Astrocyte of the spinal cord (primary cell): ENCODE results near the gene LUZP2.

ENCODE experiments used
- DNase-seq: peaks from one replicate; pipeline ENCODE4 v3.0.0; 2011; ENCODE audit warnings: low read depth, low spot score
- H3K4me3 ChIP-seq: 2 replicates; pipeline ENCODE4 v1.5.1; 2011; ENCODE audit warnings: low read depth, mild to moderate bottlenecking, low read length, moderate library complexity
- CTCF ChIP-seq: IDR thresholded peaks from 2 replicates; pipeline ENCODE4 v1.5.1; 2012; ENCODE audit warnings: low read depth, mild to moderate bottlenecking, low read length, inconsistent platforms
- in situ Hi-C: cut with HindIII; loops from 2 replicates; pipeline ENCODE4 v1.10.0; 2017; ENCODE audit warnings: low sequenced_read_pairs

The LUZP2 gene

GRCh38 chr11:24708616-24709015, 211.8 kb downstream of the LUZP2 start:
- in situ Hi-C loops: no loop called here
- DNase-seq: no peak
- H3K4me3 ChIP-seq: no peak overlapping the region
- TF ChIP-seq CTCF: no peak

- no peak overlapping the region for H3K4me3 ChIP-seq
- in situ Hi-C loops: no loop called here
- TF ChIP-seq CTCF: no peak
- no peak for DNase-seq
These were observed 213.2 kb downstream of the LUZP2 start for GRCh38 chr11:24709928-24710565.

- no peak overlapping the region for H3K4me3 ChIP-seq
- in situ Hi-C loops: no loop called here
- no peak for TF ChIP-seq CTCF
- no peak for DNase-seq
These were observed 217.7 kb downstream of the LUZP2 start for GRCh38 chr11:24714601-24715000.

- TF ChIP-seq CTCF: no peak
- in situ Hi-C loops: no loop called here
- no peak for DNase-seq
- H3K4me3 ChIP-seq: no peak overlapping the region
These were observed 219.6 kb downstream of the LUZP2 start for GRCh38 chr11:24716403-24716802.

GRCh38 chr11:24723231-24723630, 226.4 kb downstream of the LUZP2 start:
- no peak overlapping the region for H3K4me3 ChIP-seq
- no peak for TF ChIP-seq CTCF
- no peak for DNase-seq
- in situ Hi-C loops: no loop called here

- no peak for DNase-seq
- in situ Hi-C loops: no loop called here
- TF ChIP-seq CTCF: no peak
- H3K4me3 ChIP-seq: no peak overlapping the region
These were observed 234.7 kb downstream of the LUZP2 start for GRCh38 chr11:24731554-24731953.
